Activated CD4-positive, alpha-beta T cell treated with anti-CD3 and anti-CD28 coated beads, Interleukin-2, amount 10 ng/mL, durations not matched to agents 24 days and 14 days (primary cell): ENCODE measurements around the gene ARL8B. TPM values are rescaled to one million over a fixed set of nuclear protein-coding genes. Genes with fewer than 3 reads are reported as not detected.
A peak's percentile ranks its signal among the peaks of the same experiment; 100 is the strongest.
"Not testable (repeated sequence)": the region's sequence is repeated elsewhere in the genome, so short reads cannot be mapped to it uniquely, and the experiment has no call there.

ENCODE experiments used
- DNase-seq: peaks from one replicate; pipeline ENCODE4 v3.0.0; 2022
- H3K27ac Mint-ChIP-seq: one replicate; pipeline ENCODE4 v1.8.0; 2022; ENCODE audit warnings: mild to moderate bottlenecking, mixed read lengths
- H3K27me3 Mint-ChIP-seq: one replicate; pipeline ENCODE4 v1.8.0; 2022; ENCODE audit warnings: mixed read lengths
- H3K36me3 Mint-ChIP-seq: one replicate; pipeline ENCODE4 v1.8.0; 2022; ENCODE audit warnings: low read depth, mild to moderate bottlenecking, mixed read lengths
- H3K4me1 Mint-ChIP-seq: one replicate; pipeline ENCODE4 v1.8.0; 2021; ENCODE audit warnings: mixed read lengths
- H3K4me3 Mint-ChIP-seq: one replicate; pipeline ENCODE4 v1.8.0; 2022; ENCODE audit warnings: mild to moderate bottlenecking, moderate library complexity, mixed read lengths
- H3K9me3 Mint-ChIP-seq: one replicate; pipeline ENCODE4 v1.8.0; 2021; ENCODE audit warnings: mixed read lengths
- intact Hi-C: fragments of 100-400 bp; cut with micrococcal nuclease; formaldehyde crosslinking; loops from one replicate; pipeline ENCODE4 v1.15.1; 2023
- total RNA-seq: library from RNA; stranded (reverse); gene quantifications from 2 replicates; pipeline ENCODE4 v1.2.3, GENCODE V29; 2022

The ARL8B gene
- total RNA-seq, 1 donor from 2014 or later = 50.4 TPM

DNA sequence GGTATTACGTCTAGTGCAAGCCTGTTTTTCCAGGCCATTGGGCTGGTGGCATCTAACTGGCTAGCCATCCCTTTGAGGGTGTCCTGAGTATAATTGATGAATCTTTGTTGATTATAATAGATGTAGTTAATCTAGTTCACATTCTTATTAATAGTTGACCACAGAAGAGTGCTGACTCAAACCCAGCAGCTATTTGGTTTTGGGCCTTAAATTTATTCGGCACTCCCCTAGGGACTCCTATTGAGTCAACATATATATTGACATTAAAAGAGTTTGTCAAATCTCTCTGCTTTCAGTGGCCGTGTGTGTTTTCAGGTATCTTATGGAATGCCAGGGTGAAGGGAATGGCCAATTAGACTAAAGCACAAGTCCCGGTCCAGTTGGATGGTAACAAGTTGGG is 19.7 kb downstream of the ARL8B start:
- intact Hi-C loops = no loop called here
- peaks cover 15% of the 10 kb centered on the region for H3K4me1 Mint-ChIP-seq
- no peaks in the 10 kb centered on the region for H3K27me3 Mint-ChIP-seq
- no peak for DNase-seq
- no peak overlapping the region for H3K4me3 Mint-ChIP-seq
- peaks cover 9% of the 10 kb centered on the region for H3K9me3 Mint-ChIP-seq
- H3K27ac Mint-ChIP-seq = no peak overlapping the region
- peaks cover 50% of the 10 kb centered on the region for H3K36me3 Mint-ChIP-seq

DNA sequence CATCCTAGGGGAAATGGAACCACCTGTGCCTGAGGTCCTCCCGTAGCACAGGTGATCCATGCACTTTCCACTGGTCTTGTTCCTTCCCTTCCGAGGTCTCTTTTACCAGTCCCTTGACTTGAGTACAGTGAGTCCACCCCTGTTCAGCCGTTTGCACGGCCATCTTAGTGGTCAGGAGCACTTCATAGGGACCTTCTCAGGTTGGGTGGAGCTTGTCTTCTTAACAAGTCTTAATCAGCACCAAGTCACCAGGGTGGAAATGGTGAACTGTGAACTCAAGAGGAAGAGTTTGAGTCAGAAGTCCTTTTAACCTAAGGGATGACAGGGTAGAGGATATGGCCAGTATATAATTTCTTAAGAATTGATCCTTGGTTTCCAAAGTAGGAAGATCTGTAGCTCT is 21.4 kb downstream of the ARL8B start:
- H3K4me3 Mint-ChIP-seq = no peak overlapping the region
- intact Hi-C loops = no loop called here
- peaks cover 65% of the 10 kb centered on the region for H3K36me3 Mint-ChIP-seq
- peaks cover 10% of the 10 kb centered on the region for H3K4me1 Mint-ChIP-seq
- H3K27ac Mint-ChIP-seq = no peak overlapping the region
- H3K27me3 Mint-ChIP-seq = no peaks in the 10 kb centered on the region
- H3K9me3 Mint-ChIP-seq = peaks cover 21% of the 10 kb centered on the region
- DNase-seq = no peak

DNA sequence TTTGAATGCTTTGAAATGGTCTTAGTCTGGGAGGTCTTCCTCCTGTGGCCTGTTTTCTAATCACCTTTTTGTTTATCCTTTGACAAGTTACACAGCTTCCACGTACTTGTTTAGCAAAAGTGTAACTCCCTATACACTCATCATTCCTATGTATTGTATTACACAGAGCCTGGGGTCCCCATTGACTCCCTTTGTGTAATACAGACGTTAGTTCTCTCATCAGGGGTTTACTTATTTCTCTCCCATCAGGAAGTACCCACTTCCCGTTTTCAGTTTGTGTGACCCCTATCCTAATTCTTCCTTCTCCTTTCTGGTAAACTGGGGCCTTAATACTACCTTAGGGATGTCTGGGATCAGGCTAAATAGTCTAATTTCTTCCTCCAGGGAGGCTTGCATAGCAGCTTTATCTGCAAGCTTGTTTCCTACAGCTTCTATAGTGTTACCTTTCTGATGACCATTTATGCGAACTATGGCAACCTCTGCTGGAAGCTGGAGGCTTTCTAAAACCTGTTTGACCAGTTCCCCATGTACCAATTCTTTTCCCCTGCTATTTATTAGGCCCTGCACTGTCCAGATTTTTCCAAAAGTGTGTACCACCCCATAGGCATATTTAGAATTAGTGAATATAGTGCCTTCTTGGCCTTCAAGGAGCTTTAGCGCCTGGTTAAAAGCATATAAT is 22.4 kb downstream of the ARL8B start:
- Mint-ChIP-seq H3K27me3 (no peaks in the 10 kb centered on the region), H3K9me3 (peaks cover 21% of the 10 kb centered on the region), H3K4me3 (no peak overlapping the region), H3K27ac (no peak overlapping the region), H3K4me1 (peaks cover 10% of the 10 kb centered on the region), H3K36me3 (peaks cover 71% of the 10 kb centered on the region)
- intact Hi-C loops = no loop called here
- no peak for DNase-seq

DNA sequence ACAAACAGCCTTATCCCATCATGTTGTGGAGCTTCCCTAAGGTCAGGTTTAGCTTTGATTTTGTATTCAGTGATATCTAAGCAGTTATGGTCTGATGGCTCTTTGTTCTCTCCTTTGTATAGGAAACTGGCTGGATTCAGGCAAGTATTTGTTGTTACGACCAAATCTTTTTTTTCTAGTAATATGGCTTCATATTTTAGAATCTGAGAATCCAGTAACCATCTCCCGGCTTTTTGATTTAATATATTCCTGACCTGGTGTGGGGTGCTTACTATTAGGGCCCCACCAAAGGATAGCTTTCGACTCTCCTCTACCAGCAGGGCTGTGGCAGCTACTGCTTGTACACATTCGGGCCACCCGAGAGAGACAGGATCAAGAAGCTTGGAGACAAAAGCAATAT is 23.0 kb downstream of the ARL8B start:
- Mint-ChIP-seq H3K4me1 (peaks cover 10% of the 10 kb centered on the region), H3K27ac (no peak overlapping the region), H3K27me3 (no peaks in the 10 kb centered on the region), H3K36me3 (peaks cover 74% of the 10 kb centered on the region), H3K4me3 (no peak overlapping the region), H3K9me3 (peaks cover 21% of the 10 kb centered on the region)
- DNase-seq = no peak
- intact Hi-C loops = no loop called here

DNA sequence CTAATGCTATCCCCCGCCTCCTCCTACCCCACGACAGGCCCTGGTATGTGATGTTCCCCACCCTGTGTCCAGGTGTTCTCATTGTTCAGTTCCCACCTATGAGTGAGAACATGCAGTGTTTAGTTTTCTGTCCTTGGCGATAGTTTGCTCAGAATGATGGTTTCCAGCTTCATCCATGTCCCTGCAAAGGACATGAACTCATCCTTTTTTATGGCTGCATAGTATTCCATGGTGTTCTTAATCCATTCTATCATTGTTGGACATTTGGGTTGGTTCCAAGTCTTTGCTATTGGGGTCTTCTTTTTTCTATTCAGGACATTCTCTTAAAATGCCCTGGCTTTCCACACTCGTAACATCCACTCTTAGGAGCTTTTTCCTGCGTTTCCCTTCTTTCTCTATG is 25.1 kb downstream of the ARL8B start:
- not testable (repeated sequence) for H3K27ac Mint-ChIP-seq
- H3K9me3 Mint-ChIP-seq = peaks cover 21% of the 10 kb centered on the region

DNA sequence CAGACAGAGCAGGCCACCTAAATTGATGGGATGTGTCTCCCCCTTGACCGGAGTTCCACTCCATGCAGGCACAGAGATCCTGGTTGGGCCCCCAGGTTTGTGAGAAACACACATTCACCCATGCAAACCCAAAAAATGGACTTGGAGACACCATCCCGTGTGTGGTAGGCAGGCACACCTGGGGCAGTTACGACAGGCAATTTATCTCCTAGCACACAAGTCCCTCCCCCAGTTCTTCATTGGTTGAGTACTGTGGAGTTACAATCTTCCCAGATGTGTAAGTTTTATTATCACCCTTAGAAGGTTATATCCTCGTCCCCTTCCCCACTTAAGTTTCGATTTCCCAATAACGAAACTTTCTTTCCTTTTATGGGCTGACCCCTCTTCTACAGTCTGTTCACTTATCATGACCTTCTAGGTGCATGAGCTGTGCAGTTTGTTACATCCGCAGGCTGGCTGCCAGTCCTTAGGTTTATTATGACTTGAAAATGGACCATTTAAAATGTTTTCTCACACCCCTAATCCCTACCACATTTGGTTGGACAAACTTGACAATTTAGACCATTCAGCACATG is 27.3 kb downstream of the ARL8B start:
- intact Hi-C loops = no loop called here

More for the DNA sequence above, 25.1 kb downstream of the ARL8B start:
- H3K27me3 Mint-ChIP-seq, H3K4me1 Mint-ChIP-seq, DNase-seq, intact Hi-C loops, H3K4me3 Mint-ChIP-seq: not testable (repeated sequence)
- peaks cover 69% of the 10 kb centered on the region for H3K36me3 Mint-ChIP-seq

DNA sequence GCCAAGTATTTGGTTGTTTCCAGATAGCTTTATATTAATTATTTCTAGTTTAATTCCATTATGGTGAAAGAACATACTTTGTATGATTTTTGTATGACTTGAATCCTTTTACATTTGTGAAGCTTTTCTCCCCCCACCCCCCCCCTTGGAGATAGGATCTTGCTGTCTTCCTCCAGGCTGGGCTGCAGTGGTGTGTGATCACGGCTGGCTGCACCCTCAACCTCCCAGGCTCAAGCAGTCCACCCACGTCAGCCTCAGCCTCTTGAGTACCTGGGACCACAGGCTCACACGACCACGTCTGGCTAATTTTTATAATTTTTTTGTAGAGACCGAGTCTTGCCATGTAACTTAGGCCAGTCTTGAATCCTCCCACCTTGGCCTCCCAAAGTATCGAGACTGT is 29.5 kb downstream of the ARL8B start:
- Mint-ChIP-seq H3K36me3 (peaks cover 46% of the 10 kb centered on the region), H3K27ac (no peak overlapping the region), H3K4me3 (no peak overlapping the region), H3K9me3 (peaks cover 12% of the 10 kb centered on the region), H3K27me3 (no peaks in the 10 kb centered on the region), H3K4me1 (peaks cover 13% of the 10 kb centered on the region)
- DNase-seq = no peak
- intact Hi-C loops = no loop called here

More for the DNA sequence above, 27.3 kb downstream of the ARL8B start:
- no peaks in the 10 kb centered on the region for H3K27me3 Mint-ChIP-seq
- H3K27ac Mint-ChIP-seq = no peak overlapping the region
- H3K4me3 Mint-ChIP-seq = no peak overlapping the region
- H3K36me3 Mint-ChIP-seq = peaks cover 57% of the 10 kb centered on the region
- H3K9me3 Mint-ChIP-seq = peaks cover 15% of the 10 kb centered on the region
- no peak for DNase-seq
- H3K4me1 Mint-ChIP-seq = peaks cover 9% of the 10 kb centered on the region

DNA sequence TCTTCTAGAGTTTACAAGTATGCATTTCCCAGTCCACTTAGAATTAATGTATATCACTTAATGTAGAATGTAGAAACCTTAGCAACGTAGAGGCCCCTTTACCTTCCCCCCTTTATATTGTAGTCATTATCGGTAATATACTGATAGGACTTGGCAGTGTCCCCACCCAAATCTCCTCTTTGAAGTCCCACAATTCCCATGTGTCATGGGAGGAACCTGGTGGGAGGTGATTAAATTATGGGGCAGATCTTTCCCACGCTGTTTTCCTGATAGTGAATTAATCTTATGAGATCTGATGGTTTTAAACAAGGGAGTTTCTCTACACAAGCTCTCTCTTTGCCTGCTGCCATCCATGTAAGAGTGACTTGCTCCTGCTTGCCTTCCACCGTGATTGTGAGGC is 31.0 kb downstream of the ARL8B start:
- intact Hi-C loops = no loop called here
- no peak for DNase-seq
- no peaks in the 10 kb centered on the region for H3K9me3 Mint-ChIP-seq
- peaks cover 20% of the 10 kb centered on the region for H3K4me1 Mint-ChIP-seq
- H3K27me3 Mint-ChIP-seq = no peaks in the 10 kb centered on the region
- no peak overlapping the region for H3K4me3 Mint-ChIP-seq
- H3K27ac Mint-ChIP-seq = no peak overlapping the region
- H3K36me3 Mint-ChIP-seq = peaks cover 31% of the 10 kb centered on the region

DNA sequence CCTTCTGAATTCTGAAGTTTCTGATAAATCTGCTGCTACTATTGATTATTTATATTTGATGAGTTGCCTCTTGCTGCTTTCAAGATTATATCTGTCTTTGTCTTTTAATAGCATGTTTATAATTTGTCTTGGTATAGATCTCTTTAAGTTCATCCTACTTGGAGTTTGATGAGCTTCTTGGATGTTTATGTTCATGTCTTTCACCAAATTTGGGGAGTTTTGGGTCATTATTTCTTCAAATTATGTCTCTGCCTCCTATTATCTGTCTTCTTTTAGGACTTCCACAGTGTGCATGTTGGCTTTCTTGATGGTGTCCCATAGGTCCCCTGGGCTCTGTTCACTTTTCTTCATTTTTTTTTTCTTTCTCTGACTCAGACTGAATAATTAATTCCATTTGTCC is 33.1 kb downstream of the ARL8B start:
- intact Hi-C loops = no loop called here
- Mint-ChIP-seq H3K4me3 (no peak overlapping the region), H3K9me3 (no peaks in the 10 kb centered on the region), H3K27me3 (no peaks in the 10 kb centered on the region), H3K4me1 (peaks cover 18% of the 10 kb centered on the region), H3K27ac (peak overlapping the region; percentile 25), H3K36me3 (peaks cover 16% of the 10 kb centered on the region)
- no peak for DNase-seq

DNA sequence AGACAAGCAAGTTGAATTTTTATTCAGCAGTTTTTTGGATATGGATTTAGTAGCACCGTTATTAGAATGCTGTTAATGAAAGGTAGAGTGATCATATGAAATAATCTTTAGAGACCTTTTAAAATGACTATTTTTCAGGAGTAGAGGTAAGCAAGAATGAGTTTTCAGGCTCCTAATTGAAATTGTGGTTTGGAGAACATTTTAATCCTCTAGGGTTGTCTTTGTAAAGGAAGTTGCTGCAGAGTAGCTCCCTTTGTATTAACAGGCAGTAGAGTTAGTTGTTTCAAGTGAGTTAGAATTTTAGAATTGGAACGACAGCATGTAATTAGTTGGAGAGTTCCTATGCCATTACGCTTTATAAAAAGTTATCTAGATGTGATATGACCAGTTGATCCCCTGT is 38.2 kb downstream of the ARL8B start:
- Mint-ChIP-seq H3K9me3 (no peaks in the 10 kb centered on the region), H3K36me3 (peaks cover 1% of the 10 kb centered on the region), H3K4me1 (peaks cover 36% of the 10 kb centered on the region), H3K4me3 (no peak overlapping the region), H3K27me3 (no peaks in the 10 kb centered on the region), H3K27ac (no peak overlapping the region)
- no peak for DNase-seq
- intact Hi-C loops = loop anchor here (5.0 kb wide), 1 partner anchor 38 kb away; the partner anchor contains the start of gene ARL8B

DNA sequence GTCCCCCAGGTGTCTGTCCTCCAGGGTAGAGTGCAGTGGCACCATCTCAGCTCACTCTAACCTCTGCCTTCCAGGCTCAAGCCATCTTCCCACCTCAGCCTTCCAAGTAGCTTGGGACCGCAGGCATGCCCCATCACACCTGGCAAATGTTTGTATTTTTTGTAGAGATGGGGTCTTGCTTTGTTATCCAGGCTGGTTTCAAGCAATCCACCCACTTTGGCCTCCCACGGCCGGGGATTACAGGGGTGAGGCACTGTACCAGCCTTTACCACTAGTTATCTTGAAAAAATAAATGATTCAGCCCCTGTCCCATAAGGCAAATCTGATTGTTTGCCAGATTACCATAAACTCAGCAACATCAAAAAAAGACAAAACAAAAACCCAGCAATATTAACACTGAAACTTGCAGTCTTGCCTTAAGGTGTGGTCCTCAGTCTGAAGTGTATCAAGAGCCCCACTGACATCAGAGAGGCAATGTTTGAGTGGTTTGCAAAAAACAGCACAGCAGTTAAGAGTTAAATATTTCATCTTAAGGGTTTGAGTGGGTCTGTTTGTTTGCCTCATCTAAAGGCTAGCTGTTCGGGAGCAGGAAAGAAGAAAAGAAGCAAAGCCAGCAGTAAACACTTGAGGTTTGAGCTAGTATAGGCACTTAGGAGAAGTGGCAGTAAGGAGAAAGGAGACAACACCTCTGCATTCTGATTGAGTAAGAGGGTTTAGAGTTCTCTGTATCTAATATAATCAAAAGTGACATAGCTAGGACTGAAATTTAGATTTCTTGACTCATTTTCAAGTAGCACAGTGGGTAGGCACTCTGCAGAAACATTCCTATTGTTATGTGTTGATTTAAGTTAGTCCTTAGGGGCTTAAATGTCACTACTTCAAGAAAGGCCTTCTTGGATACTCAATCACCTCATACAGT is 39.1 kb downstream of the ARL8B start:
- no peak for DNase-seq
- no peaks in the 10 kb centered on the region for H3K9me3 Mint-ChIP-seq
- no peaks in the 10 kb centered on the region for H3K27me3 Mint-ChIP-seq
- peaks cover 39% of the 10 kb centered on the region for H3K4me1 Mint-ChIP-seq
- H3K4me3 Mint-ChIP-seq = no peak overlapping the region
- no peaks in the 10 kb centered on the region for H3K36me3 Mint-ChIP-seq
- intact Hi-C loops = loop anchor here (5.0 kb wide), 1 partner anchor 39 kb away; the partner anchor contains the start of gene ARL8B
- H3K27ac Mint-ChIP-seq = peak overlapping the region; percentile 60

DNA sequence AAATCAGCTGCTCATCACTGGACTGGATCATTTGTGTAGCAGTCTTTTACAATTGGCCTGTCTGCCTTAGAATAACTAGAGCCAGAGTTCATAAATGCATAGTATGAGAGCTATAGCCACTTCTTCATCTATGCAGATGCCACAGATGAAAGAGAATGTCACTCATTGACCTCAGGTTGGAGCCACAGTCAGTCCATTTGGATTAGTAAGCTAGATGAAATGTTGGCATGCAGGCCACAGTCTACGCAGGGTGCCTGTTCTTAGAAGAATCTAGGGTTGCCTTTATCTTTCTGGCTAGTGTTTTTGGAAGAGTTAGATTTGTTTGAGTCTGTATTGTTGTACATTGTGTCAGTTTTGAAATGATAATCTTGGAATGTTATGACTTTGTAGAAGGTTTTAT is 40.0 kb downstream of the ARL8B start:
- Mint-ChIP-seq H3K9me3 (no peaks in the 10 kb centered on the region), H3K4me1 (peaks cover 42% of the 10 kb centered on the region), H3K4me3 (no peak overlapping the region), H3K27me3 (no peaks in the 10 kb centered on the region), H3K36me3 (no peaks in the 10 kb centered on the region), H3K27ac (no peak overlapping the region)
- no peak for DNase-seq
- intact Hi-C loops = loop anchor here (5.0 kb wide), 1 partner anchor 40 kb away; the partner anchor contains the start of gene ARL8B

DNA sequence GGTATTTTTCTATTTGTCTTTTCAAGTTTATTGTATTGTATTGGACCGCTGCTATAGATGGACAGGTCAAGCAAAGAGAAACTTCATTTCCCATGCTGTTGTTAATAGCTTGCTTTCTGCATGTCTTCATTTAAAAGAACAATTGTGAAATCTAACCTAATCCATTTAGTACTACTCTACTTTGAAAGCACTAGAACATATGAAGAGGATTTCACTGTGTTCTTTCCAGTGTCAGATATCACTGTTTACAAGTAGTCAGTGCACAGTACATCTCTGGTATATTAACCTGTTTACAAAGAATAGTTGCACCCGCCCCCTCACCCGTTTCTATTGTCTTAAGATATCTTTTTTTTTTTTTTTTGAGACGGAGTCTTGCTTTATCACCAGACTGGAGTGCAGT is 43.6 kb downstream of the ARL8B start:
- no peaks in the 10 kb centered on the region for H3K27me3 Mint-ChIP-seq
- peaks cover 35% of the 10 kb centered on the region for H3K4me1 Mint-ChIP-seq
- H3K36me3 Mint-ChIP-seq = peaks cover 4% of the 10 kb centered on the region
- no peak overlapping the region for H3K4me3 Mint-ChIP-seq
- no peaks in the 10 kb centered on the region for H3K9me3 Mint-ChIP-seq
- intact Hi-C loops = no loop called here
- DNase-seq = no peak
- no peak overlapping the region for H3K27ac Mint-ChIP-seq

DNA sequence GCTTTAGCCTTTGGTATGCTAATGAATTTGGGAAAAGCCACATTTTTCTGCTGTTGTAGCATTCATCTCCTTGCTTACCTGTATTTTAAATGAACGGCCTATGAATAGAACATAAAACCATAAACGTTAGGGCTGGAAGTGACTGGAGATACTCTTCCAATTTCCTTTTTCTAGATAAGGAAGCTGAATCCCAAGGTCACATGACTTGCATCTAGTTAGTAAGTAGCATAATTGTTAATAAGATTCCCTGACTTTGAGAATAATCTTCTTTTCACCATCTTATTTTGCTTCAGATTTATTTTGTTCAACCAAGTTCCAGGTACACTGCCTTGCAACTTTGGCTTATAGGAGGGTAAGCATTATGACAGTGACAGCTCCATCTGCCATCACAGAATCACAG is 44.8 kb downstream of the ARL8B start:
- Mint-ChIP-seq H3K27me3 (no peaks in the 10 kb centered on the region), H3K9me3 (no peaks in the 10 kb centered on the region), H3K27ac (no peak overlapping the region), H3K36me3 (peaks cover 4% of the 10 kb centered on the region), H3K4me1 (peaks cover 26% of the 10 kb centered on the region), H3K4me3 (no peak overlapping the region)
- intact Hi-C loops = no loop called here
- DNase-seq = no peak
